Gastroesophageal sphincter (tissue), 2 donors: ENCODE data around the gene LPP.

ENCODE experiments used
- EP300 ChIP-seq: sonication (generic); formaldehyde crosslinking; IDR thresholded peaks from one replicate; pipeline ENCODE4 v1.6.1; 2017; ENCODE audit warnings: antibody characterized with exemption, mild to moderate bottlenecking
- POLR2AphosphoS5 ChIP-seq: sonication (generic); formaldehyde crosslinking; IDR thresholded peaks from one replicate; pipeline ENCODE4 v1.6.1; 2017; ENCODE audit warnings: antibody characterized with exemption

- TF ChIP-seq POLR2AphosphoS5: no peak
- no peak for TF ChIP-seq EP300
Measured at GRCh38 chr3:188271226-188271914, 117.4 kb downstream of the LPP start.
